Stimulated activated CD8-positive, alpha-beta memory T cell treated with anti-CD3 and anti-CD28 coated beads, Interleukin-15, amount 100 ng/mL, for 1 hour (primary cell): ENCODE data around the gene GALNT17.

Experiments
- DNase-seq: peaks from one replicate; pipeline ENCODE4 v3.0.0-alpha.2; 2020; ENCODE audit warnings: low read depth

GALNT17 gene

DNA sequence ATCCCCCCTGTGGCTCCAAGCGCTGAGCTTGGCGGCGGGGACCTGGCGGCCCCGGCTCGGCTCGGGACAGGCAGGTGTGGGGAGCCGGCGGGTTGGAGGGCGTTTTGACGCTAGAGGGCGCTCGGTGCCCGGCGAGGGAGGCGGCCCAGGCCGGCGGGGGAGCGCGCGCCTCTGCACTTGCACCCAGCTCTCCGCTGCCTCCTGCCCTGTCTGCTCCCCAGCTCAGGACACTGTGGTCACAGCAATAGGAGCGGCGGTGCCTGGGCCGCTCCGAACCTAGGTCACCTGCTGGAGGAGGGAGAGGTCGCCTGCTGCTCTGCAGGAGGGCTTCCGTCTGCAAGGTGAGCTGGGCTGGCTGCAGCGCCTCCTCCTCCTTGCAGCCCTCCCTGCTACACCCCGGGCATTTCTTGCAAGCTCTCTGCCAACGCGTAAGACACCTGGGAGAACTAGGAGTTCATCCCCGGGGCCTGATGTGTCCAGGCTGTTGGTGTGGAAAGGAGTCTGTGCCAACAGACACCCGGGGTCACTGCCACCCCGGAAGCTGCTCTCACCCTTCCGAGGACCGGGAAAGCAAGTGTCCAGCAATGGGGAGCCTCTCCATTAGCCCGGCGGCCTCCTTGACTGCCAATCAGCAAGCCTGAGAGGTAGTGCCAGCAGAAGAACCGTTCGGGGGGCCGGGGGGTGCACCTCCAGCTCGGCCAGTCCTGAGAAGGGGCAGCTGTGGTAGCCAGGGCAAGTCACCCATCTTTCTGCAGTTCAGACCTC lies 620.4 kb downstream of the GALNT17 start:
- DNase-seq, result no peak

DNA sequence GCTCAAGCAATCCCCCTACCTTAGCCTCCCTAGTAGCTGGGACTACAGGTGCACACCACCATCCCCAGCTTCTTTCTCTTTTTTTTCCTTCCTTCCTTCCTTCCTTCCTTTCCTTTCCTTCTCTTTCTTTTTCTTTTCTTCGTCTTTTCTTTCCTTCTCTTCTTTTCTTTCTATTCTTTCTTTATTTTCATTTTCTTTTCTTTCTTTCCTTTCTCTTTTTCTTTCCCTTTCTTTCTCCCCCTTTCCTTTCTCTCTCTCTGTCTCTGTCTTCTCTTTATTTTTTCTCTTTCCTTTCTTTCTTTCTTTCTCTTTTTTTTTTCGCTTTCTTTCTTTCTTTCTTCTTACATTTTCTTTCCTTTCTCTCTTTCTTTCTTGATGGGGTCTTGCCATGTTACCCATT lies 621.3 kb downstream of the GALNT17 start:
- no peak for DNase-seq

- no peak for DNase-seq
Measured at GRCh38 chr7:71753956-71754664, 622.2 kb downstream of the GALNT17 start.

DNA sequence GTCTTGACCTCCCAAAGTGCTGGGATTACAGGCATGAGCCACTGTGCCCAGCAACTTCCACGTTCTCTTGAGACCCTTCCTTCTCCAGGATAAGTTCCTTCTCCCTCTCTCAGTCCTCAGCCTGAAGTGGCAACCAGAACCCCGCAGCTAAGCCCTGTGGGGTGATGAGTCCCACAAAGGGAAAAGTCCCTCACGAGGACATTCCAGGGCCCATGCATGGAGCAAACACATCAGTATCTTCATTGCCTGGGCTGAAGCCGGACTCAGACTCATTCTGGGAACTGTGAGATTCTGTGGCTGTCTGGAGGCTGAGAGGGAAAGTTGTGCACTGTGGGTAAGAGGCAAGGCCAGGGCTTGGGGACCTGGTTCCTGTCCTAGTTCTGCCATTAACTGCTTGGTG lies 622.9 kb downstream of the GALNT17 start:
- no peak for DNase-seq

DNA sequence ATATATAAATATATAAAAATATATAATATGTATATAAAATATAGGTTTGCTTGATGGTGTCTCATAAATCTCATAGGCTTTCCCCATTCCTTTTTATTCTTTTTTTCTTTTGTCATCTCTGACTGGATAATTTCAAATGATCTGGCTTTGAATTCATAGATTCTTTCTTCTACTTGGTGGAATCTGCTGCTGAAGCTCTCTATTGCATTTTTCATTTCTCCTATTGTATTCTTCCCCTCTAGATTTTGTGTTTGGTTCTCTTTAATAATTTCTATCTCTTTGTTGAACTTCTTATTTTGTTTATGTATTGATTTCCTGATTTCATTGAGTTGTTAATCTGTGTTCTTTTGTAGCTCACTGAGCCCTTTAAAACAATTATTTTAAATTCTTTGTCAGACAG lies 629.4 kb downstream of the GALNT17 start:
- no peak for DNase-seq
